GM23248 (cell line): Measurements from ENCODE around the gene CD96.

Experiments
- EZH2 ChIP-seq: fragments of 200-600 bp; sonication (generic); IDR thresholded peaks from 2 replicates; pipeline ENCODE4 v1.6.1; 2018; ENCODE audit warnings: antibody characterized with exemption, mild to moderate bottlenecking; ENCODE audit not compliant: insufficient read depth, poor library complexity, severe bottlenecking
- EZH2phosphoT487 ChIP-seq: fragments of 200-600 bp; sonication (generic); IDR thresholded peaks from 2 replicates; pipeline ENCODE4 v1.6.1; 2018; ENCODE audit warnings: antibody characterized with exemption, moderate library complexity, mild to moderate bottlenecking, low read depth; ENCODE audit not compliant: insufficient read depth

DNA sequence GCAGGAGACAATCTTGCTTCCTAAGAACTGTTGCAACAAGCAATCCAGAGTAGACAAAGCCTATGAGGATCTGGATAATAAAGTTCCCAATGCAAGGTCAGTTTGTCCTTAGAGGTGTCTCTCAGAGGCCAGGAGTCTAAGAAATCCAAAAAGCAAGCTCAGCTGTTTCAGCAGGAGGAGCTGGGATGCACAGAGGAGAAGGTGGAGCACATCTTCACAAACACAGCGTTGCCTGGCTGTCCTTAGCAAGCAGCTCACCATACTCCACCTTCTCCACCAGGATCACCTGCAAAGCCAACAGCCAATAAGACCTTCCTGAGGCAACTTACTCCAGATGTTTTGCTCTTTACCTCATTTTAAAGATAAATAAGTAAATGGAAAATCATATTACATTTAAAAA, 52.8 kb downstream of the CD96 start:
- TF ChIP-seq EZH2 (no peak), EZH2phosphoT487 (no peak)
